Mammary epithelial cell (primary cell): ENCODE results near the gene PHLDB1.

Source experiments
- EZH2 ChIP-seq: IDR thresholded peaks from 2 replicates; pipeline ENCODE4 v1.6.1; 2012; ENCODE audit warnings: low read length, inconsistent platforms, borderline replicate concordance
- TF ChIP-seq, protein P1 (sequence below), 2 donors: IDR thresholded peaks in 1 of 2; conservative IDR thresholded peaks in 1 of 2; 2 replicates each; pipeline ENCODE4 v1.5.1; 2011 to 2012; ENCODE audit warnings: inconsistent platforms in 2 of 2, low read length in 2 of 2, mild to moderate bottlenecking in 2 of 2, control low read depth in 1 of 2, low read depth in 1 of 2; ENCODE audit not compliant: insufficient read depth in 1 of 2; ENCODE audit errors: extremely low read depth in 1 of 2

DNA sequence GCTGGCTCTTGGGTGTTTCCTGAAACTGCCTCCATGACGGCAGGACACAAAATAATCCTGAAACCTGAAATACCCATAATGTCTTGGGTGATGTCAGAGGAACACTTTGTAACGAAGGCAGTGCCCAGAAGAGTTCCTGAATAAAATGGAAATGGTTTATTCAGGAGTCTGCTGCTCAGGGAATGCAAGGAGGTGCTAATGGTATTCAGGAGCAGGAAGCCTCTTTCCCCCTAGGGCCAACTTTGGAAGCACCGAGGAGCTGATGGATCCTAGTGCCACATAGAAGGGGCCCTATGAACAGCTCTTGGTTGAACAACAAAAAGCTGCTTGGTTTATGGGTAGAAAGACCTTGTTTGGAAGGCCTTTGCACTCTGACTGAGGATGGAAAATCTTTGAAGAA lies 56.5 kb downstream of the PHLDB1 start:
- TF ChIP-seq, protein P1, sequence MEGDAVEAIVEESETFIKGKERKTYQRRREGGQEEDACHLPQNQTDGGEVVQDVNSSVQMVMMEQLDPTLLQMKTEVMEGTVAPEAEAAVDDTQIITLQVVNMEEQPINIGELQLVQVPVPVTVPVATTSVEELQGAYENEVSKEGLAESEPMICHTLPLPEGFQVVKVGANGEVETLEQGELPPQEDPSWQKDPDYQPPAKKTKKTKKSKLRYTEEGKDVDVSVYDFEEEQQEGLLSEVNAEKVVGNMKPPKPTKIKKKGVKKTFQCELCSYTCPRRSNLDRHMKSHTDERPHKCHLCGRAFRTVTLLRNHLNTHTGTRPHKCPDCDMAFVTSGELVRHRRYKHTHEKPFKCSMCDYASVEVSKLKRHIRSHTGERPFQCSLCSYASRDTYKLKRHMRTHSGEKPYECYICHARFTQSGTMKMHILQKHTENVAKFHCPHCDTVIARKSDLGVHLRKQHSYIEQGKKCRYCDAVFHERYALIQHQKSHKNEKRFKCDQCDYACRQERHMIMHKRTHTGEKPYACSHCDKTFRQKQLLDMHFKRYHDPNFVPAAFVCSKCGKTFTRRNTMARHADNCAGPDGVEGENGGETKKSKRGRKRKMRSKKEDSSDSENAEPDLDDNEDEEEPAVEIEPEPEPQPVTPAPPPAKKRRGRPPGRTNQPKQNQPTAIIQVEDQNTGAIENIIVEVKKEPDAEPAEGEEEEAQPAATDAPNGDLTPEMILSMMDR (conservative IDR thresholded peaks at IDR 0.05 in 1 of 2, IDR thresholded peaks at IDR 0.05 in 1 of 2; ENCODE audit: extremely low read depth in 1 of 2, insufficient read depth in 1 of 2, low read depth in 1 of 2, low read length in 2 of 2): no peak
- TF ChIP-seq EZH2: no peak
